Activated CD4-positive, alpha-beta memory T cell treated with anti-CD3 and anti-CD28 coated beads, Interleukin-2, amount 10 ng/mL, durations not matched to agents 7 days and 5 days (primary cell): ENCODE data around the gene ESR2. TPM values are rescaled to one million over a fixed set of nuclear protein-coding genes. Genes with fewer than 3 reads are reported as not detected.
"Not testable (repeated sequence)": the region's sequence is repeated elsewhere in the genome, so short reads cannot be mapped to it uniquely, and the experiment has no call there.

Source experiments
- CTCF ChIA-PET: fragments of 350-600 bp; sonication (Branson Sonifier 250); formaldehyde crosslinking; loops from one replicate; lab custom pipeline; 2021; ENCODE audit warnings: antibody characterized with exemption, inconsistent platforms; lab: Charles Lee
- POLR2A ChIA-PET: fragments of 350-600 bp; sonication (Branson Sonifier 250); formaldehyde crosslinking; loops from one replicate; lab custom pipeline; 2021; ENCODE audit warnings: antibody characterized with exemption; lab: Charles Lee
- DNase-seq: peaks from one replicate; pipeline ENCODE4 v3.0.0-alpha.2; 2020
- H3K27ac Mint-ChIP-seq: one replicate; pipeline ENCODE4 v1.8.0; 2021; ENCODE audit warnings: mild to moderate bottlenecking, mixed read lengths
- H3K27me3 Mint-ChIP-seq: one replicate; pipeline ENCODE4 v1.8.0; 2021; ENCODE audit warnings: mixed read lengths
- H3K36me3 Mint-ChIP-seq: one replicate; pipeline ENCODE4 v1.8.0; 2021; ENCODE audit warnings: low read depth, mixed read lengths
- H3K4me1 Mint-ChIP-seq: one replicate; pipeline ENCODE4 v1.8.0; 2021; ENCODE audit warnings: mixed read lengths
- H3K4me3 Mint-ChIP-seq: one replicate; pipeline ENCODE4 v1.8.0; 2021; ENCODE audit warnings: mild to moderate bottlenecking, mixed read lengths
- H3K9me3 Mint-ChIP-seq: one replicate; pipeline ENCODE4 v1.8.0; 2021; ENCODE audit warnings: mixed read lengths
- total RNA-seq, 2 experiments: library from RNA; stranded (reverse); gene quantifications; one replicate each; pipeline ENCODE4 v1.2.3, GENCODE V29; 2021

The ESR2 gene
- total RNA-seq, 2 experiments from 2014 or later: 0.13 to 0.18 TPM

DNA sequence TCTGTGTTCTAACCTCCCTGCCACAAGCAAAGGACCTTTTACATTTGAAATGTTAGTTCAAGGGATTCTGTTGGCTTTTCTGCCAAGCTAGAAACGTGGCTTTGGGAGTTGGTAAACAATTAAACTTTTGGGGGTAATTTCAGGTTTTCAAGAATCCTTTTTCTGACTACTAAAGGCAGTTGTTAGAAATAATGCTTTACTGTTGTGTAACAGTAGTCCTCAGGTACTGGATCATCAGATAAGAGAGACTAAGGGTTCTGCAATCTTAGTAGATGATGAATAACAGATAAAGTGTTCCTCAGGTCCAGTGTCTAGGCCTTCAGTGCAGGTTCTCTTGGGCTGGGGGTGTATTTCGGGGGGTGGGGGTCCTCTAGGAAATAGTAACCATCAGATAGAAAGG lies 249.1 kb downstream of the ESR2 start:
- peaks cover 42% of the 10 kb centered on the region for H3K36me3 Mint-ChIP-seq
- no peak overlapping the region for H3K27ac Mint-ChIP-seq
- H3K9me3 Mint-ChIP-seq: peaks cover 9% of the 10 kb centered on the region
- CTCF ChIA-PET: no interaction called here
- no peaks in the 10 kb centered on the region for H3K27me3 Mint-ChIP-seq
- POLR2A ChIA-PET: interaction anchor here (0.9 kb wide), 1 partner anchor 148 kb away, joined by 3 read pairs; no protein-coding TSS in a partner anchor
- no peak for DNase-seq
- H3K4me1 Mint-ChIP-seq: no peaks in the 10 kb centered on the region
- no peak overlapping the region for H3K4me3 Mint-ChIP-seq

DNA sequence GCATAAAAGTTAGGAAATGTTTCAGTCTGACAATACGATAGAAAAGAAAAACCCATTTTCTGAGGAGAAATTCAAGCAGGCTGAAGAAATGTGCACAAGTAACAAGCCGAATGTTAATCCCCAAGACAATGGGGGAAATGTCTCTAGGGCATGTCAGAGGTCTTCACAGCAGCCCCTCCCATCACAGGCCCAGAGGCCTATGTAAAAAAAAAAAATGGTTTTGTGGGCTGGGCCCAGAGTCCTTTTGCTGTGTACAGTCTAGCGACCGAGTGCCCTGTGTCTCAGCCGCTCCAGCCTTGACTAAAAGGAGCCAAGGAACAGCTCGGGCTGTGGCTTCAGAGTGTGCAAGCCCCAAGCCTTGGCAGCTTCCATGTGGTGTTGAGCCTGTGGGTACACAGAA lies 250.9 kb downstream of the ESR2 start:
- H3K9me3 Mint-ChIP-seq, H3K27me3 Mint-ChIP-seq, H3K4me3 Mint-ChIP-seq, POLR2A ChIA-PET, H3K4me1 Mint-ChIP-seq, H3K27ac Mint-ChIP-seq, DNase-seq: not testable (repeated sequence)
- peaks cover 38% of the 10 kb centered on the region for H3K36me3 Mint-ChIP-seq
- CTCF ChIA-PET: interaction anchor here (0.9 kb wide), 1 partner anchor 8 kb away, joined by 3 read pairs; no protein-coding TSS in a partner anchor

DNA sequence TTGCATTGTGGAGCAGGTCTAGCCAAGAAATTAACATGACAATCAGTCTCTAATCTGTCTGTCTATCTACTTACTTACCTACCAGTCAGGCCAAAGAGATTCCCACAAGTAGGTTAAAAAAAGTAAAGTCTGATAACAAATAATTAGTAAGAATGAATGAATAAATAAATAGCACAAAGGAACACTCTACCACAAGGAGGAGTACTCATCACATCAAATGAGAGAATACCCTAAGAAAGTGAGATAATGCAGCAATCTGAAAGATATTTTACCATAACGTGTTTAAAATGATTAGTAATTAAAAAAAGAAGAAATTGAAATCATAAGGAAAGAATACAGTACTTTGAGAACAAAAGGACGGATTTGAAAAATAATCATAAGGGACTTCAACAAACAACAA lies 254.1 kb downstream of the ESR2 start:
- no peak overlapping the region for H3K4me3 Mint-ChIP-seq
- DNase-seq: no peak
- H3K27me3 Mint-ChIP-seq: no peaks in the 10 kb centered on the region
- H3K9me3 Mint-ChIP-seq: peaks cover 9% of the 10 kb centered on the region
- H3K27ac Mint-ChIP-seq: no peak overlapping the region
- H3K36me3 Mint-ChIP-seq: peaks cover 46% of the 10 kb centered on the region
- H3K4me1 Mint-ChIP-seq: no peaks in the 10 kb centered on the region
- ChIA-PET CTCF (no interaction called here), POLR2A (no interaction called here)

DNA sequence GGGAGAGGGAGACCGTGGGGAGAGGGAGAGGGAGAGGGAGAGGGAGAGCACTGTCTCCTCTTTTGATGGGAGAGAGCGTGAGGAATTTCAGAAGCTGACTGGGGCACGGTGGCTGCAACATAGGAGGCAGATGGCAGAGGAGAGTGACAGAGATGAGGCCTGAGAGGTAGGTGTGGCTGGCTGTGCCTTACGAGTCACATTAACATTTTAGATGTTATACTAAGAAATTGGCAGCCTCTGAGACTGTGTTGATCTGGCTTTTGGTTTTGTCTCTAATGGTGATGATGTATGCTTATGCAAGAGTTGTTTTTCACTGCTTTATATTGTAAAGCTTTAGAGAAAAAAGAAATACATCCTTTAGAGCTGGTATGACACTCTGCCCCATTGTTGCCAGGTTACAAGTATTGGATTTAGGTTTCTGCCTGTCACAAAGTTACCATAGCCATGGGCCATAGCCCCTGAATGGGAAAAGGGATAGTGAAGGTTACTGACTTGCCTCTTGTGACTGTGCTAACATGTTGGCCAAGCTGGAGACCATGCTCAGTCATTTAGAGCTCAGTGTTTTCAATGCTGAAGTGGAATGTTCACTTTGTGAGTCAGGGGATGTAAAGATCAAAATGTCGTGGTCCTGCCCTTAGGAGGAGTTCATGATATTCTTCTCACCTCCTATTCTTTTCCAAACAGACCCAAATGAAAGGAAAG lies 255.2 kb downstream of the ESR2 start:
- Mint-ChIP-seq H3K4me3 (no peak overlapping the region), H3K27ac (no peak overlapping the region), H3K27me3 (no peaks in the 10 kb centered on the region), H3K4me1 (no peaks in the 10 kb centered on the region), H3K36me3 (peaks cover 44% of the 10 kb centered on the region), H3K9me3 (peaks cover 9% of the 10 kb centered on the region)
- DNase-seq: no peak
- ChIA-PET POLR2A (no interaction called here), CTCF (no interaction called here)

DNA sequence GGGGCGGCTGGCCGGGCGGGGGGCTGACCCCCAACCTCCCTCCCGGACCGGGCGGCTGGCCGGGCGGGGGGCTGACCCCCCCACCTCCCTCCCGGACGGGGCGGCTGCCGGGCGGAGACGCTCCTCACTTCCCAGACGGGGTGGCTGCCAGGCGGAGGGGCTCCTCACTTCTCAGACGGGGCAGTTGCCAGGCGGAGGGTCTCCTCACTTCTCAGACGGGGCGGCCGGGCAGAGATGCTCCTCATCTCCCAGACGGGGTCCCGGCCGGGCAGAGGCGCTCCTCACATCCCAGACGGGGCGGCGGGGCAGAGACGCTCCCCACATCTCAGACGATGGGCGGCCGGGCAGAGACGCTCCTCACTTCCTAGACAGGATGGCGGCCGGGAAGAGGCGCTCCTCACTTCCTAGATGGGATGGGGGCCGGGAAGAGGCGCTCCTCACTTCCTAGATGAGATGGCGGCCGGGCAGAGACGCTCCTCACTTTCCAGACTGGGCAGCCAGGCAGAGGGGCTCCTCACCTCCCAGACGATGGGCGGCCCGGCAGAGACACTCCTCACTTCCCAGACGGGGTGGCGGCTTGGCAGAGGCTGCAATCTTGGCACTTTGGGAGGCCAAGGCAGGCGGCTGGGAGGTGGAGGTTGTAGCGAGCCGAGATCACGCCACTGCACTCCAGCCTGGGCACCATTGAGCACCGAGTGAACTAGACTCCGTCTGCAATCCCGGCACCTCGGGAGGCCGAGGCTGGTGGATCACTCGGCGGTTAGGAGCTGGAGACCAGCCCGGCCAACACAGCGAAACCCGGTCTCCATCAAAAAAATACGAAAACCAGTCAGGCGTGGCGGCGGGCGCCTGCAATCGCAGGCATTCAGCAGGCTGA lies 256.1 kb downstream of the ESR2 start:
- H3K9me3 Mint-ChIP-seq, H3K27ac Mint-ChIP-seq, POLR2A ChIA-PET, H3K4me1 Mint-ChIP-seq, H3K4me3 Mint-ChIP-seq, H3K27me3 Mint-ChIP-seq, CTCF ChIA-PET, DNase-seq: not testable (repeated sequence)
- peaks cover 40% of the 10 kb centered on the region for H3K36me3 Mint-ChIP-seq

DNA sequence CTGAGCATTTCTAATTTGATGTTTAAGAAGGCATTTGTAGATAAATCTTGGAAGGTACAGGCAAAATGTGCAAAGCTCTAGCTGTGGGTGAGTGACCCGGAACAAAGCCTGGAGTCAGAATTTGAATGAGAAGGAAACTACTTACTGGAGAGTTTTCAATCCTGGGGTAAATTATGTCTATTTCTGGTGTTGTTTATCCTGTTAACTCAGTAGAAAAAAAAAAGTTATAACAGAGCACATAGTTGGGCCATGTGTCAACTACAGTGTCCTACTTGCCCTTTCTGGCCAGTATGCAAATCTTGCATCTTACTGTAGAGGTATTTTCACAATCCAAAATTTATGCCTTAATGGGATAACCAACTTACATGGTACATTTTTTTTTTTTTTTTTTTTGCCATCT lies 259.0 kb downstream of the ESR2 start:
- Mint-ChIP-seq H3K27me3 (no peaks in the 10 kb centered on the region), H3K9me3 (no peaks in the 10 kb centered on the region), H3K4me1 (no peaks in the 10 kb centered on the region), H3K36me3 (peaks cover 45% of the 10 kb centered on the region), H3K4me3 (no peak overlapping the region), H3K27ac (no peak overlapping the region)
- no peak for DNase-seq
- CTCF ChIA-PET: interaction anchor here (0.9 kb wide), 1 partner anchor 9 kb away, joined by 3 read pairs; no protein-coding TSS in a partner anchor
- POLR2A ChIA-PET: no interaction called here

Other genes with a start within 250 kb of the ESR2 start
- gene MTHFD1, start 94.0 kb upstream of the ESR2 start, total RNA-seq: 100 to 1,000 TPM; 142 to 147 TPM
- under 1 TPM; 0.88 TPM for gene AKAP5, start 171.1 kb upstream of the ESR2 start, total RNA-seq
- 10 to 100 TPM; 38.8 to 40.5 TPM for gene ZBTB25, start 209.5 kb upstream of the ESR2 start, total RNA-seq
- 10 to 100 TPM; 81.2 to 86.1 TPM for gene ZBTB1, start 210.4 kb upstream of the ESR2 start, total RNA-seq
- 1 to 10 TPM; 6.8 to 7.1 TPM for gene HSPA2, start 246.4 kb upstream of the ESR2 start, total RNA-seq